H1 (cell line): ENCODE results near the gene GGN.

Experiments used
- ASH2L ChIP-seq: fragments of 200-600, 300-600 bp; sonication (generic); IDR thresholded peaks from one replicate; pipeline ENCODE4 v1.7.1; 2017; ENCODE audit warnings: low read length
- CEBPB ChIP-seq: IDR thresholded peaks from 2 replicates; pipeline ENCODE4 v1.6.1; 2012; ENCODE audit warnings: low read depth, low read length
- CHD2 ChIP-seq: IDR thresholded peaks from 2 replicates; pipeline ENCODE4 v1.6.1; 2012; ENCODE audit warnings: low read length, improper control_type of control experiment
- EP300 ChIP-seq, 2 experiments: IDR thresholded peaks; 1 replicate in 1 of 2; 2 replicates in 1 of 2; pipeline ENCODE4 v1.6.1; 2011 to 2012; ENCODE audit warnings: low read depth in 2 of 2, low read length in 2 of 2, mild to moderate bottlenecking in 2 of 2, borderline replicate concordance in 1 of 2, inconsistent platforms in 1 of 2, moderate library complexity in 1 of 2
- FOSL1 ChIP-seq: IDR thresholded peaks from 2 replicates; pipeline ENCODE4 v1.6.1; 2011; ENCODE audit warnings: mild to moderate bottlenecking, low read depth, low read length, moderate library complexity; ENCODE audit not compliant: insufficient read depth
- POLR2AphosphoS5 ChIP-seq: IDR thresholded peaks from 2 replicates; pipeline ENCODE4 v1.6.1; 2011; ENCODE audit warnings: low read depth, low read length
- RNF2 ChIP-seq: fragments of 200-900, 300-1000 bp; sonication (generic); IDR thresholded peaks from 2 replicates; pipeline ENCODE4 v1.7.1; 2016; ENCODE audit warnings: borderline replicate concordance, low read depth, mild to moderate bottlenecking, antibody characterized with exemption, low read length; ENCODE audit not compliant: poor library complexity, severe bottlenecking; ENCODE audit errors: missing control alignments
- SAP30 ChIP-seq: fragments of 300-600 bp; sonication (generic); IDR thresholded peaks from 2 replicates; pipeline ENCODE4 v1.7.1; 2012; ENCODE audit warnings: low read length, moderate library complexity, mild to moderate bottlenecking, inconsistent platforms; ENCODE audit not compliant: insufficient read depth, insufficient replicate concordance
- SUZ12 ChIP-seq: fragments of 200-600 bp; sonication (generic); IDR thresholded peaks from 2 replicates; pipeline ENCODE4 v1.6.1; 2012; ENCODE audit warnings: mild to moderate bottlenecking, inconsistent platforms, low read length, moderate library complexity, mixed read lengths
- TAF1 ChIP-seq: IDR thresholded peaks from 2 replicates; pipeline ENCODE4 v1.6.1; 2011; ENCODE audit warnings: mild to moderate bottlenecking, low read depth, low read length
- TBP ChIP-seq: IDR thresholded peaks from 2 replicates; pipeline ENCODE4 v1.6.1; 2011; ENCODE audit warnings: low read depth, low read length, improper control_type of control experiment
- TF ChIP-seq, protein P1 (sequence below), 3 experiments: IDR thresholded peaks; 1 replicate in 2 of 3; 2 replicates in 1 of 3; pipeline versions ENCODE4 v1.5.1 to v1.6.1; 2011; ENCODE audit warnings: low read length in 3 of 3, mild to moderate bottlenecking in 3 of 3, inconsistent platforms in 2 of 3, low read depth in 1 of 3, moderate library complexity in 1 of 3; ENCODE audit not compliant: insufficient read depth in 1 of 3; ENCODE audit errors: control extremely low read depth in 1 of 3

DNA sequence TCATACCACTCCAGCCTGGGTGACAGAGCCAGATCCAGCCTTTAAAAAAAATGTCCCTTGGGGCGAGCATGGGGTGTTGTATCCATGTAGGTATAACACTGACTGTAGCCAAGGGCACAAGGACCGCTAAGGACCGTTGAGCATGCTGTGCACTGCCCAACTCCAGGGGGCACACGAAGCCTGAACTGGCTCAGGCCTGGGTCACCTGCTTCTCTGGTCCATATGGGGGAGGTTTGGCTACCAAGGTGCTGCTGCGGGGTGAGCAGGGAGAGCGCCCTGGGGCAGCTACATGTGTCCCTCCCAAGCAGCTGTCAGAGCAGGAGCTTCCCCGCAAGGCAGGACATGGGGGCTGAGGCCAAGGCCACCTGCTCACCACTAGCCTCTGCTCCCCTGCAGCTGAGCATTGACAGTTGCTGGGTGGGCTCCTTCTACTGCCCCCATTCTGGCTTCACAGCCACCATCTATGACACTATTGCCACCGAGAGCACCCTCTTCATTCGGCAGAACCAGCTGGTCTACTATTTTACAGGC, 35.9 kb downstream of the GGN start:
- TF ChIP-seq ASH2L (no peak), EP300 (IDR thresholded peaks at IDR 0.05; ENCODE audit: borderline replicate concordance in 1 of 2, low read depth in 2 of 2, low read length in 2 of 2) (no peak), CHD2 (no peak), CEBPB (no peak), POLR2AphosphoS5 (no peak), RNF2 (no peak), TBP (no peak), FOSL1 (no peak), TAF1 (no peak), SUZ12 (no peak), SAP30 (no peak)
- TF ChIP-seq, protein P1, sequence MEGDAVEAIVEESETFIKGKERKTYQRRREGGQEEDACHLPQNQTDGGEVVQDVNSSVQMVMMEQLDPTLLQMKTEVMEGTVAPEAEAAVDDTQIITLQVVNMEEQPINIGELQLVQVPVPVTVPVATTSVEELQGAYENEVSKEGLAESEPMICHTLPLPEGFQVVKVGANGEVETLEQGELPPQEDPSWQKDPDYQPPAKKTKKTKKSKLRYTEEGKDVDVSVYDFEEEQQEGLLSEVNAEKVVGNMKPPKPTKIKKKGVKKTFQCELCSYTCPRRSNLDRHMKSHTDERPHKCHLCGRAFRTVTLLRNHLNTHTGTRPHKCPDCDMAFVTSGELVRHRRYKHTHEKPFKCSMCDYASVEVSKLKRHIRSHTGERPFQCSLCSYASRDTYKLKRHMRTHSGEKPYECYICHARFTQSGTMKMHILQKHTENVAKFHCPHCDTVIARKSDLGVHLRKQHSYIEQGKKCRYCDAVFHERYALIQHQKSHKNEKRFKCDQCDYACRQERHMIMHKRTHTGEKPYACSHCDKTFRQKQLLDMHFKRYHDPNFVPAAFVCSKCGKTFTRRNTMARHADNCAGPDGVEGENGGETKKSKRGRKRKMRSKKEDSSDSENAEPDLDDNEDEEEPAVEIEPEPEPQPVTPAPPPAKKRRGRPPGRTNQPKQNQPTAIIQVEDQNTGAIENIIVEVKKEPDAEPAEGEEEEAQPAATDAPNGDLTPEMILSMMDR (IDR thresholded peaks at IDR 0.05; ENCODE audit: control extremely low read depth in 1 of 3, insufficient read depth in 1 of 3, low read depth in 1 of 3, low read length in 3 of 3), result no peak
